Activated CD8-positive, alpha-beta memory T cell treated with anti-CD3 and anti-CD28 coated beads, Interleukin-2, amount 50 U/mL, for 1 hour (primary cell): ENCODE measurements around the gene ACSL1.
"Not testable (repeated sequence)": the region's sequence is repeated elsewhere in the genome, so short reads cannot be mapped to it uniquely, and the experiment has no call there.

Experiments used
- DNase-seq: peaks from one replicate; pipeline ENCODE4 v3.0.0-alpha.2; 2020; ENCODE audit errors: extremely low read depth

Gene ACSL1

DNA sequence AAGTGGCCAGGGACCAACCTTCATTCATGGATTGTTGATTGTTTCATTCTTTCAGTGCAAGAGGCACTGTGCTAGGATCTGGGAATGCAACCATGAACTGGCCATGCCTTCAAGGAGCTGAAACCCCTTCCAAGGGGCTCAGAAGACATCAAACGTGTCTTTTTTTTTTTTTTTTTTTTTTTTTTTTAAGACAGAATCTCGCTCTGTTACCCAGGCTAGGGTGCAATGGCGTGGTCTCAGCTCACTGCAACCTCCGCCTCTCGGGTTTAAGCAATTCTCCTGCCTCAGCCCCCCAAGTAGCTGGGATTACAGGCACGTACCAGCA is 13.3 kb upstream of the ACSL1 start:
- DNase-seq, result not testable (repeated sequence)

DNA sequence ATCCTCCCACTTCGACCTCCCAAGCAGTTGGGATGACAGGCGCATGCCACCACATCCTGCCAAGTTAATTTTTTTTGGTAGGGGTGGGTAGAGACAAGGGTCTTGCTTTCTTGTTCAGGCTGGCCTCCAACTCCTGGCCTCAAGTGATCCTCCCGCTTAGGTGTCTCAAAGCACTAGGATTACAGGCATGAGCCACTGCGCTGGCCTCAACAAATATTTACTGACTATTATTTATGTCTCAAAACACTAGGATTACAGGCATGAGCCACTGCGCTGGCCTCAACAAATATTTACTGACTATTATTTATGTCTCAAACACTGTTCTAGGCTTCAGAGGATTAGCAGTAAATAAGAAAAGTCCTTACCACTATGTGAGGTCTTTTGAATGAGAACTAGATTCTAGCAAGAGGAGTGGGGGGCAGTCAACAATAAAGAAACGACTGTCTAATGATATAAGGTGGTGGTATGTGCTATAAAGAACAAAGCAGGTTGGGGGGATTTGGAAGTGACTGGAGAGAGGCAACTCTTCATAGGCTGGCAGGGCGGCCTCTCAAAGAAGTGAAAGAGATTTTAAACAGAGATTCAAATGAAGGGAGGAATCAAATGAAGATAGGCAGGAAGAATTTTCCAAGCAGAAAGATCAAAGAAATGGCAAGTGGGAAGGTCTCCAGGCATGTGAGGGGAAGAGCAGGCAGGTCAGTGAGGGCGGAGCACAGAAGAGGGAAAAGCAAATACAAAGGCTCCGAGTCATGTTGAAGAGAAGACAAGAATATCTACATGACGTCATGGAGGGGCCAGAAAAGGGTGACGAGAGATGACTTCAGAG is 12.7 kb upstream of the ACSL1 start:
- DNase-seq, result no peak

GRCh38 chr4:184836613-184837012 is 10.8 kb upstream of the ACSL1 start:
- no peak for DNase-seq

- no peak for DNase-seq
These were observed 7.5 kb upstream of the ACSL1 start for GRCh38 chr4:184833046-184833838.

GRCh38 chr4:184831153-184831552 is 5.4 kb upstream of the ACSL1 start:
- no peak for DNase-seq

DNA sequence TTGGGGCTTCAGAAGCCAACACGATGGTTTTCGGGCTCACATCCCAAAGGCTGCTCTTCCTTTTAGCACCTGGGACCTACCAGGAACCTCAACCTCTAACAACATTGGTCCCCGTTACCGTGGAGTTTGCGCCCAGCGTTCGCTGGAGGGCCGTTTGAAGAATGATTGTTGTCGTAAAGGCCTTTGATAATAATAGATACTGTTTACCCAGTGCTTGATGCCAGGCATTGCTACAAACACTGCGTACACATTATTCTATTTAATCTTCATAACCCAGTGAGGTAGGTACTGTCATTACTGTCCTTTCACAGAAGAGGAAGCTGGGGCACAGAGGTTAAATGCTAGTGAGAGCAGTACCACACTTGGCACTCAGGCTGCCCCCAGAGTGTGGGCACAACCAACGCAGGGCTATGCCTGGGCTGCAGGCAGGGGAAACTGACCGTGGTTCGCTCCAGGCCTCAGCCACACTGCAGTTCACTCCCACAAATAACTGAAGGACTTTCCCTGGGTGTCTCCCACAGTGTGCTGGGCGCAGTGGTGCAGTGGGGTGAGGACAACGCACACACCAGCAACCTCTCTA is 1.0 kb upstream of the ACSL1 start:
- DNase-seq, result no peak

GRCh38 chr4:184825141-184825895 is 450 bp downstream of the ACSL1 start:
- DNase-seq, result no peak

DNA sequence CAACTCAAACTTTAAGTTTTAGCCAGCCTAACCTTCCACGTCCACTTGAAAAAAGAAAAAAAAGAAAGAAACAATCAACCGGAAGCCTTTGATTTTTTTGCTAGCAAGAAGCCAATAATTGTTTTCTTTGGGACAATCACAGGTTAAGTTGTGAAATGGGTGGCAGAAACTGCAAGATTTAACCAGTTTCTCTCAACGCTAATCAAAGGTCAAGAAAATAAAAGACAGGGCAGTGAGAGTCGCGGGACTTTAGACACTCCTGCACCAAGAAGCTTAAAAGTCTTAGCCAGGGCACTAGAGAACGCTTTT is 1.0 kb downstream of the ACSL1 start:
- no peak for DNase-seq

GRCh38 chr4:184824081-184824775 is 1.5 kb downstream of the ACSL1 start:
- DNase-seq, result no peak

- DNase-seq, result no peak
These were observed 2.8 kb downstream of the ACSL1 start for GRCh38 chr4:184823014-184823413.

DNA sequence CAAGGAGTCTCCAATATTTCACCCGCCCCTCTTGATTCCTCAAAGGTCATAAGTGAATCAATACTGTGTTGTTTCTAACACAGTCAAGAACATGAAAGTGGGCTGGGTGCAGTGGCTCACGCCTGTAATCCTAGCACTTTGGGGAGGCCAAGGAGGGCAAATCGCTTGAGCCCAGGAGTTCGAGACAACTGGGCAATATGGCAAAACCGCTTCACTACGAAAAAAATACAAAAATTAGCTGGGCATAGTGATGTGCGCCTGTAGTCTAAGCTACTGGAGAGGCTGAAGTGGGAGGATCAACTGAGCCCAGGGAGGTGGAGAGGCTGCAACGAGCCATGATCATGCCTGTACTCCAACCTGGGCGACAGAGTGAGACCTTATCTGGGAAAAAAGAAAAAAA is 3.4 kb downstream of the ACSL1 start:
- no peak for DNase-seq

GRCh38 chr4:184821242-184821641 is 4.5 kb downstream of the ACSL1 start:
- no peak for DNase-seq

- DNase-seq, result no peak
These were observed 6.0 kb downstream of the ACSL1 start for GRCh38 chr4:184819786-184820185.

- no peak for DNase-seq
These were observed 7.6 kb downstream of the ACSL1 start for GRCh38 chr4:184818216-184818564.

- no peak for DNase-seq
These were observed 8.1 kb downstream of the ACSL1 start for GRCh38 chr4:184817494-184818215.

DNA sequence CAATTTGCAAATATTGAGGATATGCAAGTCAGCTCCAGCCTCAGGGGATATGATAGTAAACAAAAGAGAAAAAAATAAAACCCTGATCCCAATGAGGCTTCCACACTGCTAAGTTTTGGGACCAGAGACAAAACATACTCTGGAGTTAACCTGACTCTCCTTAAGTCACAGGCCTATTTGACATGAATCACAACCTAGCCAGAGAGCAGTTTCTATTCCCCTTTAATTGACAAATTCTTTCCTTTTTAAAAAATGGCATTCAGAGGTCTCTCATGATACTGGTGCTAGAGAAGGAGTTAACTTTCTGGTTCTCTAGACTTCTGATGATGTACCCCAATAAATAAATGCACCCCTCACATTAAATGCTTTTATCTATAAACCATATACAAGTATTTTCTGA is 8.8 kb downstream of the ACSL1 start:
- no peak for DNase-seq

GRCh38 chr4:184815046-184815877 is 10.5 kb downstream of the ACSL1 start:
- DNase-seq, result no peak

GRCh38 chr4:184814686-184815045 is 11.1 kb downstream of the ACSL1 start:
- no peak for DNase-seq

DNA sequence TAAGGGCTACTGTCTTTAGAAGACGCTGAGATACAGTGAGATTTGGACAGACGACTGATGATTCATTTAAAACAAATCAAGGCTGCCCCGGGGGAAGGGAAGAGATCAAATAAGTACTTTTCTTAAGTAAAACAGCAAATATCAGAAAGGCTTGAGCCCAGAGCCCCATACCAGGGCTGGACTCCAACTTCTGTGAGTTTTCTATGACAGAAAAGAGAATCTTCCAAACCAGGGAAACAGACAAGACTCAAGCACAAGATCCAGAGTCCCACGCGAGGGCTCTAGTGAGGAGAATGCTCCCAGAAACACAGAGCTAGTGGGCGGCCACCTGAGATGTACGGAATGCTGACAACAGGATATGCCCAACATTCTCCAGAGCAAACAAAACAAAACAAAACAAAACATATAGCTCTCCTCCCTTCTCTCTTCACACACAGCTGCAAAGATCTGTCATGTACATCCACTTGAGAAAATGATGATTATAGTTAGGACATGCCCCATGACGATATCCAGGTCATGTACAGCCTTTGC is 13.1 kb downstream of the ACSL1 start:
- no peak for DNase-seq

DNA sequence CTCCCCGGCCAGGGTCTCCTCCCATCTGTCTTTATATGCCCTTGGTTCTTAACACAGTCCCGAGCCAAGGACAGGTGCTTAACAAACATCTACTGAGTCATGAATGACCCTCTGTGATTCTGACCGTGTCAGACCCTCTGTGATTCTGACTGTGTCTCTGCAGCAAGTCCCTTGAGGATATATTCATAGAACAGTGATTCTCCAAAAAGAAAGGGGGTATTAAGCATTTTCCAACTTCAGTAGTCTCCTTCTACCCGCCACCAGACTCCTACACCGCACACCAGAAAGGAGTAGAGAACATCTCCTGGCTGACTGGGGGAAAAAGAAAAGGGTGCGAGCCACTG is 13.6 kb downstream of the ACSL1 start:
- DNase-seq, result no peak
